WTC11 (cell line): ENCODE measurements around the gene VTN. TPM values are rescaled to one million over a fixed set of nuclear protein-coding genes. Genes with fewer than 3 reads are reported as not detected.

ENCODE experiments used
- ATAC-seq: fragments of 200-7000 bp; cut with Tn5 transposase; 2 replicates; pipeline ENCODE4 v1.10.0; 2021; ENCODE audit warnings: mild to moderate bottlenecking, moderate library complexity
- CTCF ChIA-PET: fragments of 300-600 bp; sonication (Branson Sonifier 250); formaldehyde crosslinking; loops from one replicate; lab custom pipeline; 2021; ENCODE audit warnings: antibody characterized with exemption; lab: Charles Lee
- POLR2A ChIA-PET: fragments of 350-600 bp; sonication (Branson Sonifier 250); formaldehyde crosslinking; loops from one replicate; lab custom pipeline; 2021; ENCODE audit warnings: antibody characterized with exemption; lab: Charles Lee
- DNase-seq: peaks from one replicate; pipeline ENCODE4 v3.0.0; 2021; ENCODE audit warnings: low spot score
- H3K27ac Mint-ChIP-seq: 2 replicates; pipeline ENCODE4 v1.8.0; 2021; ENCODE audit warnings: mixed read lengths
- H3K27me3 Mint-ChIP-seq: 2 replicates; pipeline ENCODE4 v1.8.0; 2021; ENCODE audit warnings: low read depth, mild to moderate bottlenecking, moderate library complexity, mixed read lengths
- H3K36me3 Mint-ChIP-seq: 2 replicates; pipeline ENCODE4 v1.8.0; 2021; ENCODE audit warnings: mixed read lengths
- H3K4me1 Mint-ChIP-seq: 2 replicates; pipeline ENCODE4 v1.8.0; 2022; ENCODE audit warnings: mixed read lengths
- H3K4me3 Mint-ChIP-seq: 2 replicates; pipeline ENCODE4 v1.8.0; 2021; ENCODE audit warnings: mild to moderate bottlenecking, moderate library complexity, mixed read lengths
- H3K9me3 Mint-ChIP-seq: 2 replicates; pipeline ENCODE4 v1.8.0; 2021; ENCODE audit warnings: mixed read lengths
- CBFB ChIP-seq: sonication (generic); formaldehyde crosslinking; IDR thresholded peaks from 2 replicates; pipeline ENCODE4 v1.8.1; 2022; ENCODE audit warnings: mild to moderate bottlenecking, low read depth, missing genetic modification reagents
- EMX1 ChIP-seq: fragments of 250-450 bp; sonication (Bioruptor Pico); IDR thresholded peaks from 2 replicates; pipeline ENCODE4 v1.8.0; 2021; ENCODE audit warnings: mild to moderate bottlenecking
- HMGA2 ChIP-seq: fragments of 250-450 bp; sonication (Bioruptor Pico); IDR thresholded peaks from 2 replicates; pipeline ENCODE4 v1.4.0; 2021; ENCODE audit warnings: mild to moderate bottlenecking, moderate library complexity
- MXD4 ChIP-seq: fragments of 250-450 bp; sonication (Bioruptor Pico); IDR thresholded peaks from 2 replicates; pipeline ENCODE4 v1.8.0; 2021; ENCODE audit warnings: mild to moderate bottlenecking, moderate library complexity, borderline replicate concordance
- NFYB ChIP-seq: sonication (generic); formaldehyde crosslinking; conservative IDR thresholded peaks from 2 replicates; pipeline ENCODE4 v1.8.0; 2022; ENCODE audit warnings: low read depth, missing genetic modification reagents
- OVOL2 ChIP-seq: fragments of 250-450 bp; sonication (Bioruptor Pico); IDR thresholded peaks from 2 replicates; pipeline ENCODE4 v1.9.0; 2021; ENCODE audit warnings: mild to moderate bottlenecking, borderline replicate concordance
- SMAD3 ChIP-seq: sonication (generic); formaldehyde crosslinking; IDR thresholded peaks from 2 replicates; pipeline ENCODE4 v1.8.0; 2022; ENCODE audit warnings: missing genetic modification reagents, mild to moderate bottlenecking, borderline replicate concordance
- SMAD4 ChIP-seq: sonication (generic); formaldehyde crosslinking; IDR thresholded peaks from 2 replicates; pipeline ENCODE4 v1.8.0; 2022; ENCODE audit warnings: mild to moderate bottlenecking, missing genetic modification reagents
- ZBTB21 ChIP-seq: sonication (generic); formaldehyde crosslinking; IDR thresholded peaks from 2 replicates; pipeline ENCODE4 v1.8.1; 2023; ENCODE audit warnings: mild to moderate bottlenecking, missing genetic modification reagents, borderline replicate concordance
- ZNF121 ChIP-seq: sonication (generic); formaldehyde crosslinking; IDR thresholded peaks from 2 replicates; pipeline ENCODE4 v1.8.0; 2023; ENCODE audit warnings: missing genetic modification reagents
- total RNA-seq: library from RNA; stranded (reverse); gene quantifications from 3 replicates; pipeline ENCODE4 v1.2.3, GENCODE V29; 2021
- TF ChIP-seq, protein P1 (sequence below): sonication (generic); formaldehyde crosslinking; IDR thresholded peaks from 2 replicates; pipeline ENCODE4 v1.8.1; 2023; ENCODE audit warnings: mild to moderate bottlenecking, missing genetic modification reagents, moderate library complexity
- TF ChIP-seq, protein P2 (sequence below): sonication (generic); formaldehyde crosslinking; IDR thresholded peaks from 2 replicates; pipeline ENCODE4 v1.8.1; 2022; ENCODE audit warnings: mild to moderate bottlenecking, missing genetic modification reagents, moderate library complexity, borderline replicate concordance
- TF ChIP-seq, protein P3 (sequence below): sonication (generic); formaldehyde crosslinking; IDR thresholded peaks from 2 replicates; pipeline ENCODE4 v1.8.0; 2022; ENCODE audit warnings: mild to moderate bottlenecking, missing genetic modification reagents
- TF ChIP-seq, protein P4 (sequence below): fragments of 250-450 bp; sonication (Bioruptor Pico); IDR thresholded peaks from 2 replicates; pipeline ENCODE4 v2.1.2; 2022; ENCODE audit warnings: mild to moderate bottlenecking, moderate library complexity
- TF ChIP-seq, protein P5 (sequence below): fragments of 250-450 bp; sonication (Bioruptor Pico); IDR thresholded peaks from 2 replicates; pipeline ENCODE4 v1.9.0; 2021; ENCODE audit warnings: moderate library complexity, mild to moderate bottlenecking, inconsistent platforms, borderline replicate concordance
- TF ChIP-seq, protein P6 (sequence below): sonication (generic); formaldehyde crosslinking; IDR thresholded peaks from 2 replicates; pipeline ENCODE4 v1.8.1; 2022; ENCODE audit warnings: mild to moderate bottlenecking, moderate library complexity, missing genetic modification reagents
- TF ChIP-seq, protein P7 (sequence below): sonication (generic); formaldehyde crosslinking; IDR thresholded peaks from 2 replicates; pipeline ENCODE4 v1.8.1; 2023; ENCODE audit warnings: mild to moderate bottlenecking, missing genetic modification reagents, borderline replicate concordance
- TF ChIP-seq, protein P8 (sequence below): sonication (generic); formaldehyde crosslinking; IDR thresholded peaks from 2 replicates; pipeline ENCODE4 v1.8.0; 2022; ENCODE audit warnings: missing genetic modification reagents
- TF ChIP-seq, protein P9 (sequence below): fragments of 200-600 bp; IDR thresholded peaks from 2 replicates; pipeline ENCODE4 v1.8.0; 2022; ENCODE audit warnings: antibody characterized with exemption

The VTN gene
- total RNA-seq, 1 experiment from 2014 or later: 1.6 TPM

DNA sequence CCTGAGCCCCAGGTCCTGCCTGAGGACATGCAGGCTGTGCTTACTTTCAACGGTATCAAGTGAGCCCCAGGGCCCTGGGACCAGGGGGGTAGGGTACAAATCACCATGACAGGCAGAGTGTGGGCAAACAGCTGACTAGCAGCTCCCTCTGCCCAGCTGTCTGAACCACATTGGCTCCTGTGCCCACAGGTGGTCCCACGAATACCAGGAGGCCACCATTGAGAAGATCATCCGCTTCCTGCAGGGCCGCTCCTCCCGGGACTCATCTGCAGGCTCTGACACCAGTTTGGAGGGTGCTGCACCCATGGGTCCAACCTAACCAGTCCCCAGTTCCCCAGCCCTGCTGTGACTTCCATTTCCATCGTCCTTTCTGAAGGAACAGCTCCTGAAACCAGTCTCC is 25.9 kb upstream of the VTN start:
- no peaks in the 10 kb centered on the region for H3K9me3 Mint-ChIP-seq
- H3K4me1 Mint-ChIP-seq: peaks cover 9% of the 10 kb centered on the region
- no peak overlapping the region for H3K27ac Mint-ChIP-seq
- H3K4me3 Mint-ChIP-seq: no peak overlapping the region
- peaks cover 9% of the 10 kb centered on the region; the same call in 1 of the 2 replicates for H3K36me3 Mint-ChIP-seq
- POLR2A ChIA-PET: no interaction called here
- CTCF ChIA-PET: interaction anchor here (1.3 to 2.3 kb wide), 5 partner anchors 9 to 30 kb away, joined by 4 to 11 read pairs (median 8); no protein-coding TSS in a partner anchor
- ATAC-seq (no peak), DNase-seq (no peak)
- TF ChIP-seq, protein P1, sequence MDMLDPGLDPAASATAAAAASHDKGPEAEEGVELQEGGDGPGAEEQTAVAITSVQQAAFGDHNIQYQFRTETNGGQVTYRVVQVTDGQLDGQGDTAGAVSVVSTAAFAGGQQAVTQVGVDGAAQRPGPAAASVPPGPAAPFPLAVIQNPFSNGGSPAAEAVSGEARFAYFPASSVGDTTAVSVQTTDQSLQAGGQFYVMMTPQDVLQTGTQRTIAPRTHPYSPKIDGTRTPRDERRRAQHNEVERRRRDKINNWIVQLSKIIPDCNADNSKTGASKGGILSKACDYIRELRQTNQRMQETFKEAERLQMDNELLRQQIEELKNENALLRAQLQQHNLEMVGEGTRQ (CRISPR knock-in tag): no peak
- TF ChIP-seq, protein P2, sequence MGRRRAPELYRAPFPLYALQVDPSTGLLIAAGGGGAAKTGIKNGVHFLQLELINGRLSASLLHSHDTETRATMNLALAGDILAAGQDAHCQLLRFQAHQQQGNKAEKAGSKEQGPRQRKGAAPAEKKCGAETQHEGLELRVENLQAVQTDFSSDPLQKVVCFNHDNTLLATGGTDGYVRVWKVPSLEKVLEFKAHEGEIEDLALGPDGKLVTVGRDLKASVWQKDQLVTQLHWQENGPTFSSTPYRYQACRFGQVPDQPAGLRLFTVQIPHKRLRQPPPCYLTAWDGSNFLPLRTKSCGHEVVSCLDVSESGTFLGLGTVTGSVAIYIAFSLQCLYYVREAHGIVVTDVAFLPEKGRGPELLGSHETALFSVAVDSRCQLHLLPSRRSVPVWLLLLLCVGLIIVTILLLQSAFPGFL (CRISPR knock-in tag): no peak
- TF ChIP-seq EMX1 (CRISPR knock-in tag): no peak
- TF ChIP-seq, protein P3, sequence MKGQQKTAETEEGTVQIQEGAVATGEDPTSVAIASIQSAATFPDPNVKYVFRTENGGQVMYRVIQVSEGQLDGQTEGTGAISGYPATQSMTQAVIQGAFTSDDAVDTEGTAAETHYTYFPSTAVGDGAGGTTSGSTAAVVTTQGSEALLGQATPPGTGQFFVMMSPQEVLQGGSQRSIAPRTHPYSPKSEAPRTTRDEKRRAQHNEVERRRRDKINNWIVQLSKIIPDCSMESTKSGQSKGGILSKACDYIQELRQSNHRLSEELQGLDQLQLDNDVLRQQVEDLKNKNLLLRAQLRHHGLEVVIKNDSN (CRISPR knock-in tag): no peak
- TF ChIP-seq SMAD3: no peak
- no peak for TF ChIP-seq ZBTB21 (CRISPR knock-in tag)
- TF ChIP-seq CBFB (CRISPR knock-in tag): no peak
- TF ChIP-seq NFYB: no peak
- TF ChIP-seq ZNF121 (CRISPR knock-in tag): no peak
- TF ChIP-seq, protein P4, sequence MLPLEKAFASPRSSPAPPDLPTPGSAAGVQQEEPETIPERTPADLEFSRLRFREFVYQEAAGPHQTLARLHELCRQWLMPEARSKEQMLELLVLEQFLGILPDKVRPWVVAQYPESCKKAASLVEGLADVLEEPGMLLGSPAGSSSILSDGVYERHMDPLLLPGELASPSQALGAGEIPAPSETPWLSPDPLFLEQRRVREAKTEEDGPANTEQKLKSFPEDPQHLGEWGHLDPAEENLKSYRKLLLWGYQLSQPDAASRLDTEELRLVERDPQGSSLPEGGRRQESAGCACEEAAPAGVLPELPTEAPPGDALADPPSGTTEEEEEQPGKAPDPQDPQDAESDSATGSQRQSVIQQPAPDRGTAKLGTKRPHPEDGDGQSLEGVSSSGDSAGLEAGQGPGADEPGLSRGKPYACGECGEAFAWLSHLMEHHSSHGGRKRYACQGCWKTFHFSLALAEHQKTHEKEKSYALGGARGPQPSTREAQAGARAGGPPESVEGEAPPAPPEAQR (CRISPR knock-in tag): no peak
- no peak for TF ChIP-seq HMGA2
- TF ChIP-seq, protein P5, sequence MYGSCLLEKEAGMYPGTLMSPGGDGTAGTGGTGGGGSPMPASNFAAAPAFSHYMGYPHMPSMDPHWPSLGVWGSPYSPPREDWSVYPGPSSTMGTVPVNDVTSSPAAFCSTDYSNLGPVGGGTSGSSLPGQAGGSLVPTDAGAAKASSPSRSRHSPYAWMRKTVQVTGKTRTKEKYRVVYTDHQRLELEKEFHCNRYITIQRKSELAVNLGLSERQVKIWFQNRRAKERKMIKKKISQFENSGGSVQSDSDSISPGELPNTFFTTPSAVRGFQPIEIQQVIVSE (CRISPR knock-in tag): no peak
- no peak for TF ChIP-seq SMAD4
- TF ChIP-seq, protein P6, sequence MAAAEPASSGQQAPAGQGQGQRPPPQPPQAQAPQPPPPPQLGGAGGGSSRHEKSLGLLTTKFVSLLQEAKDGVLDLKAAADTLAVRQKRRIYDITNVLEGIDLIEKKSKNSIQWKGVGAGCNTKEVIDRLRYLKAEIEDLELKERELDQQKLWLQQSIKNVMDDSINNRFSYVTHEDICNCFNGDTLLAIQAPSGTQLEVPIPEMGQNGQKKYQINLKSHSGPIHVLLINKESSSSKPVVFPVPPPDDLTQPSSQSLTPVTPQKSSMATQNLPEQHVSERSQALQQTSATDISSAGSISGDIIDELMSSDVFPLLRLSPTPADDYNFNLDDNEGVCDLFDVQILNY (CRISPR knock-in tag): no peak
- TF ChIP-seq, all 79 proteins: peak for 0
- peaks cover 10% of the 10 kb centered on the region for H3K27me3 Mint-ChIP-seq

DNA sequence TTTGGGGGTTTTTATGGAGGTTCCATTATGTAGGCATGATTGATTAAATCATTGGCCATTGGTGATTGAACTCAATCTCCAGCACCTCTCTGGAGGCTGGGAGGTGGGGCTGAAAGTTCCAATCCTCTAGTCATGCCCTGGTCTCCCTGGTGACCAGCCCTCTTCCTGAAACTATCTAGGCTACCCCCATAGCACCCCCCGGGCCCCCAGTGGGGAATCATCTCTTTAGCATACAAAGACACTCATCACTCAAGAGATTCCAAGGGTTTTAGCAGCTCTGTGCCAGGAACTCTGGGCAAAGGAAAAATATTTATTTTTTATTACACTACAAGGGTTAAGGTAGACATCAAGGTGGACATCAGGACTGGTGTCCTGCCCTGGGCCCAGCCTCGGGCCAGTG is 25.3 kb upstream of the VTN start:
- Mint-ChIP-seq H3K27ac (no peak overlapping the region), H3K9me3 (no peaks in the 10 kb centered on the region), H3K36me3 (peaks cover 12% of the 10 kb centered on the region), H3K27me3 (peaks cover 9% of the 10 kb centered on the region; the same call in 1 of the 2 replicates), H3K4me1 (peaks cover 9% of the 10 kb centered on the region), H3K4me3 (no peak overlapping the region)
- CTCF ChIA-PET: interaction anchor here (2.0 kb wide), 1 partner anchor 29 kb away, joined by 5 read pairs; no protein-coding TSS in a partner anchor
- POLR2A ChIA-PET: no interaction called here
- ATAC-seq (no peak), DNase-seq (no peak)
- TF ChIP-seq, protein P7, sequence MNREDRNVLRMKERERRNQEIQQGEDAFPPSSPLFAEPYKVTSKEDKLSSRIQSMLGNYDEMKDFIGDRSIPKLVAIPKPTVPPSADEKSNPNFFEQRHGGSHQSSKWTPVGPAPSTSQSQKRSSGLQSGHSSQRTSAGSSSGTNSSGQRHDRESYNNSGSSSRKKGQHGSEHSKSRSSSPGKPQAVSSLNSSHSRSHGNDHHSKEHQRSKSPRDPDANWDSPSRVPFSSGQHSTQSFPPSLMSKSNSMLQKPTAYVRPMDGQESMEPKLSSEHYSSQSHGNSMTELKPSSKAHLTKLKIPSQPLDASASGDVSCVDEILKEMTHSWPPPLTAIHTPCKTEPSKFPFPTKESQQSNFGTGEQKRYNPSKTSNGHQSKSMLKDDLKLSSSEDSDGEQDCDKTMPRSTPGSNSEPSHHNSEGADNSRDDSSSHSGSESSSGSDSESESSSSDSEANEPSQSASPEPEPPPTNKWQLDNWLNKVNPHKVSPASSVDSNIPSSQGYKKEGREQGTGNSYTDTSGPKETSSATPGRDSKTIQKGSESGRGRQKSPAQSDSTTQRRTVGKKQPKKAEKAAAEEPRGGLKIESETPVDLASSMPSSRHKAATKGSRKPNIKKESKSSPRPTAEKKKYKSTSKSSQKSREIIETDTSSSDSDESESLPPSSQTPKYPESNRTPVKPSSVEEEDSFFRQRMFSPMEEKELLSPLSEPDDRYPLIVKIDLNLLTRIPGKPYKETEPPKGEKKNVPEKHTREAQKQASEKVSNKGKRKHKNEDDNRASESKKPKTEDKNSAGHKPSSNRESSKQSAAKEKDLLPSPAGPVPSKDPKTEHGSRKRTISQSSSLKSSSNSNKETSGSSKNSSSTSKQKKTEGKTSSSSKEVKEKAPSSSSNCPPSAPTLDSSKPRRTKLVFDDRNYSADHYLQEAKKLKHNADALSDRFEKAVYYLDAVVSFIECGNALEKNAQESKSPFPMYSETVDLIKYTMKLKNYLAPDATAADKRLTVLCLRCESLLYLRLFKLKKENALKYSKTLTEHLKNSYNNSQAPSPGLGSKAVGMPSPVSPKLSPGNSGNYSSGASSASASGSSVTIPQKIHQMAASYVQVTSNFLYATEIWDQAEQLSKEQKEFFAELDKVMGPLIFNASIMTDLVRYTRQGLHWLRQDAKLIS (CRISPR knock-in tag): no peak
- TF ChIP-seq, protein P8, sequence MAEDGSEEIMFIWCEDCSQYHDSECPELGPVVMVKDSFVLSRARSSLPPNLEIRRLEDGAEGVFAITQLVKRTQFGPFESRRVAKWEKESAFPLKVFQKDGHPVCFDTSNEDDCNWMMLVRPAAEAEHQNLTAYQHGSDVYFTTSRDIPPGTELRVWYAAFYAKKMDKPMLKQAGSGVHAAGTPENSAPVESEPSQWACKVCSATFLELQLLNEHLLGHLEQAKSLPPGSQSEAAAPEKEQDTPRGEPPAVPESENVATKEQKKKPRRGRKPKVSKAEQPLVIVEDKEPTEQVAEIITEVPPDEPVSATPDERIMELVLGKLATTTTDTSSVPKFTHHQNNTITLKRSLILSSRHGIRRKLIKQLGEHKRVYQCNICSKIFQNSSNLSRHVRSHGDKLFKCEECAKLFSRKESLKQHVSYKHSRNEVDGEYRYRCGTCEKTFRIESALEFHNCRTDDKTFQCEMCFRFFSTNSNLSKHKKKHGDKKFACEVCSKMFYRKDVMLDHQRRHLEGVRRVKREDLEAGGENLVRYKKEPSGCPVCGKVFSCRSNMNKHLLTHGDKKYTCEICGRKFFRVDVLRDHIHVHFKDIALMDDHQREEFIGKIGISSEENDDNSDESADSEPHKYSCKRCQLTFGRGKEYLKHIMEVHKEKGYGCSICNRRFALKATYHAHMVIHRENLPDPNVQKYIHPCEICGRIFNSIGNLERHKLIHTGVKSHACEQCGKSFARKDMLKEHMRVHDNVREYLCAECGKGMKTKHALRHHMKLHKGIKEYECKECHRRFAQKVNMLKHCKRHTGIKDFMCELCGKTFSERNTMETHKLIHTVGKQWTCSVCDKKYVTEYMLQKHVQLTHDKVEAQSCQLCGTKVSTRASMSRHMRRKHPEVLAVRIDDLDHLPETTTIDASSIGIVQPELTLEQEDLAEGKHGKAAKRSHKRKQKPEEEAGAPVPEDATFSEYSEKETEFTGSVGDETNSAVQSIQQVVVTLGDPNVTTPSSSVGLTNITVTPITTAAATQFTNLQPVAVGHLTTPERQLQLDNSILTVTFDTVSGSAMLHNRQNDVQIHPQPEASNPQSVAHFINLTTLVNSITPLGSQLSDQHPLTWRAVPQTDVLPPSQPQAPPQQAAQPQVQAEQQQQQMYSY (CRISPR knock-in tag): no peak
- TF ChIP-seq MXD4 (CRISPR knock-in tag) (no peak), OVOL2 (CRISPR knock-in tag) (no peak)
- TF ChIP-seq, protein P9, sequence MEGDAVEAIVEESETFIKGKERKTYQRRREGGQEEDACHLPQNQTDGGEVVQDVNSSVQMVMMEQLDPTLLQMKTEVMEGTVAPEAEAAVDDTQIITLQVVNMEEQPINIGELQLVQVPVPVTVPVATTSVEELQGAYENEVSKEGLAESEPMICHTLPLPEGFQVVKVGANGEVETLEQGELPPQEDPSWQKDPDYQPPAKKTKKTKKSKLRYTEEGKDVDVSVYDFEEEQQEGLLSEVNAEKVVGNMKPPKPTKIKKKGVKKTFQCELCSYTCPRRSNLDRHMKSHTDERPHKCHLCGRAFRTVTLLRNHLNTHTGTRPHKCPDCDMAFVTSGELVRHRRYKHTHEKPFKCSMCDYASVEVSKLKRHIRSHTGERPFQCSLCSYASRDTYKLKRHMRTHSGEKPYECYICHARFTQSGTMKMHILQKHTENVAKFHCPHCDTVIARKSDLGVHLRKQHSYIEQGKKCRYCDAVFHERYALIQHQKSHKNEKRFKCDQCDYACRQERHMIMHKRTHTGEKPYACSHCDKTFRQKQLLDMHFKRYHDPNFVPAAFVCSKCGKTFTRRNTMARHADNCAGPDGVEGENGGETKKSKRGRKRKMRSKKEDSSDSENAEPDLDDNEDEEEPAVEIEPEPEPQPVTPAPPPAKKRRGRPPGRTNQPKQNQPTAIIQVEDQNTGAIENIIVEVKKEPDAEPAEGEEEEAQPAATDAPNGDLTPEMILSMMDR: no peak
